Measurements from ENCODE around the gene GLS2.
"Not testable (repeated sequence)": the region's sequence is repeated elsewhere in the genome, so short reads cannot be mapped to it uniquely, and the experiment has no call there.

The GLS2 gene

DNA sequence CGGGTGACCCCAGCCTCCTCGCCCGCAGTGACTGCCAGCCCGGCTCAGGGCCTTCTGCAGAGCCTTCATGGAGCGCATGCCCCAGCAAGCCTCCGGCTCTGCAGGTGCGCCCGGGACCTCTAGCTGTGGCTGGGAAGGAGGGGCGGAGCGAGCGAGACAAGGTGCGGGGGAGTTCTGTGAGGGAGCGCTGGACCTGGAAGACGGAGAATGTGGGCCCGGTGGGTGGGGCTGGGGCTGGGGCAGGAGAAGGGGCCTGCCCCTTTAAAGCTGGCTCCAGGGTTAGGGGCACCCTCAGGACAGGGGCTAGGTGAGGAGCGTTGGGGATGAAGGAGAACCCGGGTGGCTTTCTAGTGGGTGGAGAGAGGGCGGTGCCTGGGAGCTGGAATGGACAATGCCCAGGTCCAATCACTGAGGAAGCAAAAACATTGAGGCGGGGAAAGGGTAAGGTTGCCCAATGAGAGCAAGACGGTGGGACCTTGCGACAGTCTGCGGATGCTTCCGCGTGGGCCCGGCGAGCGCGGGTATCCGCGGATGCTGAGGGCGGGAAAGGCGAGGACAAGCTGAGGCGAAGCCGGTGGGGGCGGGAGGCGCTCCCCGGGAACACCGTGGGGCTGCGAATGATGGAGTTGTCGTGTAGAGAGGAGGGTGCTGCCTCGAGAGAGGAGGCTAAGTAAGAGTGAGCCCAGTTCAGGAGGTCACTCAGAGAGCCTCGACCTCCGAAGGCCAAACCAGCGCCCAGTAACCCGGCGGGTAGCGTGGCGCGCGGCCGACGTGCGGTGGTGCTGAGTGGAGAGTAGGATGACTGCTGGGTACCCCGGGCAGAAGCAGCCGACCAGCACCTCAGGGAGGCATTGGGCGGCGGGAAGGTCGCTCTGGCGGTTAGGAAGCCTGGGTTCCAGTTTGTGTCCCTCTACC, at the start of gene GLS2:
GLS2 (minus strand) TSS at position 121 of the 915 bp plus-strand sequence; CDS start at position 78, 43 bp downstream.
- peak; percentile 59 to 69 for DNase-seq

DNA sequence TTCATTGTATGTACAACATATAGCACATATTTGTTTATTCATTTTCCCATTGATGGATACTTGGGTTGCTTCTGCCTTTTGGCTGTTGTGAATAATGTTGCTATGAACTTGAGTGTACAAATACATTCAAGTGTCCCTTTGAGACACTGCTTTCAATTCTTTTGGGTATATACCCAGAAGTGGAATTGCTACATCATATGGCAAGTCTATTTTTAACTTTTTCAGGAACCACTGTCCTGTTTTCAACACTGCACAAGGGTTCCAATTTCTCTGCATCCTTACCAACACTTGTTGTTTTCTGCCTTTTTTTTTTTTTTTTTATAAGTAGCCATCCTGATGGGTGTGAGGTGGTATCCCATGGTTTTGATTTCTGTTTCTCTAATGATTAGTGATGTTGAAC, 49.6 kb upstream of the GLS2 start:
- no peak for DNase-seq

DNA sequence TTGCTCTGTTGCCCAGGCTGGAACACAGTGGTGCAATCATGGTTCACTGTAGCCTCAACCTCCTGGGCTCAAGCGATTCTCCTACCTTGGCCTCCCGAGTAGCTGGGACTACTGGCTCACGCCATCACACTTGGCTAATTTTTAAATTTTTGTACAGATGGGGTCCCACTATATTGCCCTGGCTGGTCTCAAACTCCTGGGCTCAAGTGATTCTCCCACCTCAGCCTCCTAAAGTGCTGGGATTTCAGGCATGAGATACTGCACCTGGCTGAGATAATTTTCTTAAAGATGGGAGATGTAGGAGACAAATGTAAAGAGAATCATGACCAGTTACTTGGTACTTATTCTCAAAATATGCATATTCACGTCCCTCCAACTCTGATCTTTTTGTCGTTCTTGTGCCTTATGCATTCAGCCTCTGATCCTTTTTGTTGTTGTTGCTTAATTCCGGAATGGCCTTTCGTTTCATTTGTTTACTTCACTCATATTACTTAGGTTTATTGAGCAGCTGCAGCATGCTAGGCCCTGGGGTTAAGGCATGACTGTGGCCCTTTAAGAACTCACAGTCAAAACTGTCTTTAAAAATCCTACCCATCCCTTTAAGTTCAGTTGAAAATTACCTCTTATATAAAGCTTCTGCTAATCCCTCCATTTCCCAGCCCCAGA, 42.6 kb upstream of the GLS2 start:
- no peak for DNase-seq

DNA sequence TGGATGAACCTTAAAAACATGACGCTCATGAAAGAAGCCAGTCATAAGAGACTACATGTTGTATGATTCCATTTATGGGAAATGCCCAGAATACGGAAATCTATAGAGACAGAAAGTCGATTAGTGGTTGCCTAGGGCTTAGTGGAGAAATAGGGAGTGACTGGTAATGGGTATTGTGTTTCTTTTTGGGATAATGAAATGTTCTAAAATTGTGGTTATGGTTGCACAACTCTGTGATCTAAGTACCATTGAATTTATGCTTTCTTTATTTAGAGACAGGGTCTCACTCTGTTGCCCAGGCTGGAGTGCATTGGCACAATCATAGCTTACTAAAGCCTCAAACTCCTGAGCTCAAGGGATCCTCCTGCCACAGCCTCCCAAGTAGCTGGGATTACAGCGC, 41.7 kb upstream of the GLS2 start:
- no peak for DNase-seq

DNA sequence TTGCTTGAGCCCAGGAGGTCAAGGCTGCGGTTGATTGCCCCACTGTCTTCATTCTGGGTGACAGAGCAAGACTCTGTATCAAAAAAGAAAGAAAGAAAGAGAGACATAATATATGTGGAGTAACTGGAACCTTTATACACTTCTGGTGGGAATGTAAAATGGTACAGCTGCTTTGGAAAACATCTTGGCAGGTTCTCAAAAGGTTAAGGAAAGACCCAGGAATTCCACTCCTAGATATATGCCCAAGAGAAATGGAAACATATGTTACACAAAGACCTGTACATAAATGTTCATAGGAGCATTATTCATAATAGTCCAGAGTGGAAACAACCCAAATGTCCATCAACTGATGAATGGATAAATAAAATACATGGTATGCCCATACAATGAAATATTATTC, 40.9 kb upstream of the GLS2 start:
- DNase-seq = no peak

DNA sequence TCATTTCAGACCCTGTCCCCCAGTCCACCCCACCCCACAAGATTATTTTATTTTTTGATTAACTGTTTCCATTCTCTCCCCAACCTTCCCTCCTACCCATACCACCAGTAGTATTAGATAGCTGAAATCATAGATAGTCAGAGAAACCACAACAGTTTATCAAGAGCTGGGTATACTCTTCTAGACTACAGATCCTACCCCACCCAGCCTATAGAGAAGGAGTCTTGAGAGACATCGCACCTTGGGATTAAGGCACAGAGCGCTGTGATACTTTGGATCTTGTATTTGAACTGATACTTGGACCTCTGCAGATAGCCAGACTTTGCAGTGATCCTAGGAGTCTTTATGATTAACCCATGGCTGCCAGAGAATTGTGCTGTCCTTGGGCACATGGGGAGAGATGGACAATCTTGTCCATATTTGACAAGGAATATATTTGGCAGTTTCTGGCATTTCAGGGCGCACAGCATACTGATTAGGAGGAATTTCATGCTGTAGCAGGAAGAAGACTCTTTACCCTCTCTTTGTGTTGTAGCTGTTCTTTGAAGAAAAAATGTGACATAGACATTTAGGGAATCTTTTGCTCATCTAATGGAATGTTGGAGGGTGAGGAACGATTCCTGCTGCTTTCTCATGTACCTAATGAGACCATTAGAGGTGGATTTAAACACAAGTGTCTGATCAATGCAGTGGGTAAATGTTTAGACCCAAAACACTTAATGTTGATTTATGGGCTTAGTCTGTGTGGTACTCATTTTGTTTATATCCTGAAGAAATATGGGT, 34.6 kb upstream of the GLS2 start:
- DNase-seq = no peak

DNA sequence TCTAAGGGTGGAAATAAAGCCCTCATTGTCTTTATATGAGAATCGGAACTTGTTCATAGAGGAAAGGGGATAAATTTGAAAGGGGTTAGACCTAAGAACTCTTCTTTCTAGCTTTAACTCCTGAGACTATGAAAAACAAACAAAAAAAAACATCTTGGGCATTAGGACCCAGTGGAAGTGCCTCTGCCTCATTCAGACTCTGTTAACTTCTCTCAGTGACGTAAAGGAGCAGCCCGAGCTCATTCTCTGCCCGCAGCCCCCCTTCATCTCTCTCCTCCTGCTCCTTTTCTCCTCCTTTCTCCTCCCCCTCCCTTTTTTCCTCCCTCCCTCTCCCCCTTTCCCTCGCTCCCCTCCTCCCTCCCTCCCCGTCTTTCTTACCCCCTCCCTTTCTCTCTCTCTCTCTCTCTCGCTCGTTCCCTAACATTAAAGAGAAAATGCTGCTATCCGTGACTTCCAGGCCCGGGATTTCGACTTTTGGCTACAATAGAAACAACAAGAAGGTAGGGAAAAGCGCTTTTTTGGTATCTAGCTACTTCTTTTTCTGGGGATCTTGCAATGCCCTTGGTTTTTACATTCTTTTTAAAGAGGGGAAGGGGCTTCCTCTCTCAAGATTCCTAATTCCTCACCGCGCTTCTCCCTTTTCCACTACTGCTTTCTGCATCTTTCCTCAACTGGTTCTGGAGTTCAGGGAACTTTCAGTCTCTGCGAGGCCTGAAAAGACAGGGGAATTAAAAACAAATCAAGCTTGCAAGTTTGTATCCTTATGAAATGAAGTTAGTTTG, 33.8 kb upstream of the GLS2 start, which contains the start of gene RBMS2:
RBMS2 (plus strand) TSS at position 231 of the 782 bp plus-strand sequence; CDS start at position 435, 204 bp downstream.
- peak; percentile 57 to 62 for DNase-seq

DNA sequence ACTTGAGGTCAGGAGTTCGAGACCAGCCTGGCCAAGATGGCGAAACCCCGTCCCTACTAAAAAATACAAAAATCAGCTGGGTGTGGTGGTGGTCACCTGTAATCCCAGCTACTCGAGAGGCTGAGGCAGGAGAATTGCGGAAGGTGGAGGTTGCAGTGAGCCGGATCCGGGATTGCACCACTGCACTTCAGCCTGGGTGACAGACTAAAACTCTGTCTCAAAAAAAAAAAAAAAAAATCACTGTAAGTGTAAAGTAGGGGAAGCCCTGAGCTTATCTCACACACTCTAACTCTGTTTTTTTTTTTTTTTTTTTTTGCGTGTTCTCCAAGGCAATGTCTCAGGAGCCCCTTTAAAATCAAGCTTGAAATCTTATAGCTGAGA, 33.2 kb upstream of the GLS2 start:
- DNase-seq = no peak

DNA sequence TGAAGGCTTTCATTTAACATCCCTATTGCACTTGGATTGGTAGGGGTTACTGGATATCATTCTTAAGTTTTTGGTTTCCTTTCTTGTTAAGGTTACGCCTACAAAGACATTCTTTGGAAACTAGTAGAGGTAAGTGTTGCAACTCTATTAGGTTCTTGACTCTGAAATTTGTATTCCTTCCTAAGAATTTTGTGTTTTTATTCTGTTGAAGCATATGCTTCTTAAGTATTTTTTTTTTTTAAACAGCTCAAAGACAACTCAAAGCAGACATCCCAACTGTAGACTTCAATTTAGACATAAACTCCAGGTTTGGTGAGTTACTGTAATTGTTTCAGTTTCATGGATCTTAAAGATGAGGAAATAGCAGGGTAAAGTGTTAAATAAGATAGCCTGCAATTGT, 32.5 kb upstream of the GLS2 start:
- DNase-seq = no peak

DNA sequence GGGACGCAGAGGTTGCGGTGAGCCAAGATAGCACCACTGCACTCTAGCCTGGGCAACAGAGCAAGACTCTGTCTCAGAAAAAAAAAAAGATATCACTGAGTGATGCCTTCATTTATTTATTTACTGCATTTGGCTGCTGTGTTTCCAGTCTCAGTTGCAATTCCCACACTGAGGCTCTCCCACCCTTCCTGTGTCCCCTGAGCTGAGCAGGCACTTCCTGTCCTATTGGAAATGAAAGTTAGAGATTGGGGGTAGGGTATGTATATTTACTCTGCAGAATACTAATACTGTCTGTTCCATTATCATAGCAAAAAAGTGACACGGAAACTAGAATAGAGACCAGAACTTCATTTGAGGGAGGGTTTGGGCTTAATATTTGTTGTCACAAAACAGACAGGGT, 32.1 kb upstream of the GLS2 start:
- no peak for DNase-seq

DNA sequence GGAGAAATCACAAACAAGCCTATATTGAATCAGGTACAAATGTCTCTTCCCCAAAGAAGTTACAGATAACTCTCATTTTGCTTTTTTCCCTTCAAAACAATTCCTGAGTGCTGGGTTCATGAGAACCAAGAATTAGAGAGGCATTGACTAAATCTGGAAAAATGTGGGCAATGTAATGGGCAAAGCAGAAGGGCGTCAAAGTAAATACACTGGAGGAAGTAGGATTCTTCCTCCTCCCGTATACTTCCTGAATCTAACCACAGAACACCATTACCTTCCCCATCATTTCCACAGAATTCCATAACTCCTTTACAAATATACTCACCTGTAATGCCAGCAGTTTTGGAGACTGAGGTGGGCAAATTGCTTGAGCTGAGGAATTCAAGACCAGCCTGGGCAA, 30.6 kb upstream of the GLS2 start:
- DNase-seq = no peak

DNA sequence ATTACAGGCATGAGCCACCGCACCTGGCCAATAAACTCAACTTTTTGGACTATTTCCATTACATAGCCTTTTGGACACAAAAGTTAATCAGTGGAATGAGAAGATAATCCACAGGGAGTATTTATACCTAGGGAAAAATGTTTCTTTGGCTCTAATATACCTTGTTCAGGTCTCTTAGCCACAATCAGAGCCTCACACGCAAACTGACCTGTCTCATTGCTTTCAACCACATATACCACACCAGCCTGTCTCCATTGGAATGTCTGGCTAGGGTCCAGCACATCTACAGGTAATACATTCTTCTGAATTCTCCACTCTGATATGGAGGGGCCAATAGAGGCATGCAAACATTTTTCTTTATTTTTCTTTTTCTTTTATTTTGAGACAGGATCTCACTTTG, 29.9 kb upstream of the GLS2 start:
- no peak for DNase-seq

DNA sequence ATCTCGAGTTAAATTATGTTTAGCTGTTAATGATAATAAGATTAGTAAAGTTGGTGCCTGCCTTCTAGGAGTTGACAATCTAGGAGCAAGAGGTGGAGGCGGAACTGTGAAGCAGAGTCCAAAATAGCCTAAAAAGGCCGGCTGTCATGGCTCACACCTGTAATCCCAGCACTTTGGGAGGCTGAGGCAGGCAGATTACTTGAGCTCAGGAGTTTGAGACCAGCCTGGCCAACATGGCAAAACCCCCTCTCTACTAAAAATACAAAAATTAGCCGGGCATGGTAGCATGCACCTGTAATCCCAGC, 26.0 kb upstream of the GLS2 start:
- DNase-seq = not testable (repeated sequence)

DNA sequence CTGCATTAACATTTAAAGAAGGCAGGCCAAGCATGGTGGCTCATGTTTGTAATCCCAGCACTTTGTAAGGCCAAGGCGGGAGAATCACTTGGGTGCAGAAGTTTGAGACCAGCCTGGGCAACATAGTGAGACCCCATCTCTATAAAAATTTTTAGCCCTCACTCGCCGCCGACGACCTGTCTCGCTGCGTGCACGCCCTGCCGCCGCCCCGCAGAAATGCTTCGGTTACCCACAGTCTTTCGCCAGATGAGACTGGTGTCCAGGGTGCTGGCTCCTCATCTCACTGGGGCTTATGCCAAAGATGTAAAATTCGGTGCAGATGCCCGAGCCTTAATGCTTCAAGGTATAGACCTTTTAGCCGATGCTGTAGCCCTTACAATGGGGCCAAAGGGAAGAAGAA, 22.8 kb upstream of the GLS2 start:
- DNase-seq = no peak

DNA sequence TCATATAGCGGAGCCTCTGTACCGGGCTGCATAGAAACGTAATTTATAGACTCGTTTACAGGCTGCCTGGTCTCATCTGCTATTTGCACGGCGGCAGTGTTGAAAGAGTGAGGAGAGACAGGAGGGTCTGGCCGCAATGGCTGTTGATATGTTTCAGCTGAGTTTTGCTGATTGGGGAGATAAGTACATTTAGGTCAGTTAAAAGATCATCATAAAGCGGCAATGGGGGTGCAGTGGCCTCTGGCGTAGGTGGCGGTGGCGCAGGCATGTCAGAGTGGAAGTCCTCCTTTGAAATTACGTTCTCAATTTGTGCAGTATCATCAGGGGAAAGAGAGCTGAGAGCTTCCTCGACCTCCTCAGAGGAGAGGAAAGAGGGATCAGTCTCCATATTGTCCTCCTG, 11.9 kb upstream of the GLS2 start:
- not testable (repeated sequence) for DNase-seq

DNA sequence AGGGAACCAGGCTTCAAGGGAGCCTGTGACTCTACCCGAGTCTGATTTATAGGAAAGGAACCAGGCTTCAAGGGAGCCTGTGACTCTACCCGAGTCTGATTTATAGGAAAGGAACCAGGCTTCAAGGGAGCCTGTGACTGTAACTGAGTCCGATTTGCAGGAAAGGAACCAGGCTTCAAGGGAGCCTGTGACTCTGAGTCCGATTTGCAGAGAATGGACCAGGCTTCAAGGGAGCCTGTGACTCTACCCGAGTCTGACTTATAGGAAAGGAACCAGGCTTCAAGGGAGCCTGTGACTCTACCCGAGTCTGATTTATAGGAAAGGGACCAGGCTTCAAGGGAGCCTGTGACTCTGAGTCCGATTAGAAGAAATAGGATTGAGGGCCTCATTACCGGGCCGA, 11.5 kb upstream of the GLS2 start:
- not testable (repeated sequence) for DNase-seq

DNA sequence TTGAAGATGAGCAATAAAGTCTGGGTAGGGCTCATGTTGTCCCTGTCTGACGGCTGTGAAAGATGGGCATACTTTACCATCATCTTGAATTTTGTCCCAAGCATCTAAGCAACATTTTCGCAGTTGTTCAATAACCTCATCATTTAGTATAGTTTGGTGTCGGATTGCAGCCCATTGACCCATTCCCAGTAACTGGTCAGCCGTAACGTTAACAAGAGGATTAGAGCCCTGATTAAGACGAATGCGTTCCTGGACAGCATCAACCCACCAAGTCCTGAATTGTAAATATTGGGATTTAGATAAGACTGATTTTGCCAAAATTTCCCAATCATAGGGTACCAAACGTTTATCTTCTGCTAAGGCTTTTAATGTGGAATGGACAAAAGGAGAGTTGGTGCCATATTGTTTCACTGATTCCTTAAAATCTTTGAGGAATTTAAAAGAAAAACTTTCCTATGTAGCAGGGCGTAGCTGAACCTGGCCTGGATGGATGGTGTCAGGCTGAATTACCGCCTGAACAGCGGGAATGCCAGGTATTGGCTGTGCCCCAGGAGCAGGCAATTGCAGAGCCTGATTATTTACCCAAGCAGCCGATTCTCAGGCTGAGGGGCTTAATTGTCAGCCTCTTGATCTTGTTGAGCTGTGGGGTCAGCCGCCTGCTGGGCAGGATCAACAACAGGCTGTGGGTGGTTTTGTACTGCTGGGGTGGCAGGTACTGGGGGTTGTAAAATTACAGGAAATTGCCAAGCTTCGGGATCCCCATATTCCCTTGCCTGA, 10.4 kb upstream of the GLS2 start:
- not testable (repeated sequence) for DNase-seq

DNA sequence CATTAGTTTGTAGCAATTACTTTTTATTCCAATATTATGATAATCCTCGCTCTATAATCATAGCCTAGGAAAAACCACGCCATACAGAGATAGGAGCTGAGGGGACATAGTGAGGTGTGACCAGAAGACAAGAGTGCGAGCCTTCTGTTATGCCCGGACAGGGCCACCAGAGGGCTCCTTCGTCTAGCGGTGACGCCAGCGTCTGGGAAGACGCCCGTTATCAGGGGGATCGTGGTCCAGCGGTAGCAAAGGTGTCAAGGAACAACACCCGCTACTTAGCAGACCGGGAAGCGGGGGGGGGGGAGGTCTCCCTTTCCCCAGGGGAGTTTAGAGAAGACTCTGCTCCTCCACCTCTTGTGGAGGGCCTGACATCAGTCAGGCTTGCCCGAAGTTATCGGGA, 8.7 kb upstream of the GLS2 start:
- peak in 1 of 2 experiments; percentile 32 for DNase-seq

DNA sequence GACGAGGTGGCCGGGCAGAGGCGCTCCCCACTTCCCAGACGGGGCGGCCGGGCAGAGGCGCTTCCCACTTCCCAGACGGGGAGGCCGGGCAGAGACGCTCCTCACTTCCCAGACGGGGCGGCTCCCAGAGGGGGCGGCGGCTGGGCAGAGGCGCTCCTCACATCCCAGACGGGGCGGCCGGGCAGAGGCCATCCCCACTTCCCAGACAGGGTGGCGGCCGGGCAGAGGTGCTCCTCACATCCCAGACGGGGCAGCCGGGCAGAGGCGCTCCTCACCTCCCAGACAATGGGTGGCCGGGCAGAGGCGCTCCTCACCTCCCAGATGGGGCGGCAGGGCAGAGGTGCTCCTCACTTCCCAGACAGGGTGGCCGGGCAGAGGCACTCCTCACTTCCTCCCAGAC, 6.5 kb upstream of the GLS2 start:
- DNase-seq = not testable (repeated sequence)

DNA sequence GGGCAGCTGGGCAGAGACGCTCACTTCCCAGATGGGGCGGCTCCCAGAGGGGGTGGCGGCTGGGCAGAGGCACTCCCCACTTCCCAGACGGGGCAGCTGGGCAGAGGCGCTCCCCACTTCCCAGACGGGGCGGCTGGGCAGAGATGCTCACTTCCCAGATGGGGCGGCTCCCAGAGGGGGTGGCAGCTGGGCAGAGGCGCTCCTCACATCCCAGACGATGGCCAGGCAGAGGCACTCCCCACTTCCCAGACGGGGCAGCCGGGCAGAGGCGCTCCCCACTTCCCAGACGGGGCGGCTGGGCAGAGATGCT, 6.1 kb upstream of the GLS2 start:
- DNase-seq = not testable (repeated sequence)

DNA sequence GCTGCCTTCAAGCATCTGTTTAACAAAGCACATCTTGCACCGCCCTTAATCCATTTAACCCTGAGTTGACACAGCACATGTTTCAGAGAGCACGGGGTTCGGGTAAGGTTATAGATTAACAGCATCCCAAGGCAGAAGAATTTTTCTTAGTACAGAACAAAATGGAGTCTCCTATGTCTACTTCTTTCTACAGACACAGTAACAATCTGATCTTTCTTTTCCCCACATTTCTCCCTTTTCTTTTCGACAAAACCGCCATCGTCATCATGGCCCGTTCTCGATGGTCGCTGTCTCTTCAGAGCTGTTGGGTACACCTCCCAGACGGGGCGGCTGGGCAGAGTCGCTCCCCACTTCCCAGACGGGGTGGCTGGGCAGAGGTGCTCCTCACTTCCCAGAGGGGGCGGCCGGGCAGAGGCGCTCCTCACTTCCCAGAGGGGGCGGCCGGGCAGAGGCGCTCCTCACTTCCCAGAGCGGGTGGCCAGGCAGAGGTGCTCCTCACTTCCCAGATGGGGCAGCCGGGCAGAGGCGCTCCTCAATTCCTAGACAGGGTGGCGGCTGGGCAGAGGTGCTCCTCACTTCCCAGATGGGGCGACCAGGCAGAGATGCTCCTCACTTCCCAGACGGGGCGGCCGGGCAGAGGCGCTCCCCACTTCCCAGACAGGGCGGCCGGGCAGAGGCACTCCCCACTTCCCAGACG, 5.6 kb upstream of the GLS2 start:
- DNase-seq = peak in 1 of 2 experiments; percentile 28
